GM11168 (cell line): ENCODE data around the gene NSG1.

Source experiments
- in situ Hi-C: fragments of 300-500 bp; cut with MboI; formaldehyde crosslinking; loops from one replicate; pipeline ENCODE4 v1.12.0; 2022; ENCODE audit warnings: low sequenced_read_pairs; ENCODE audit not compliant: unreplicated experiment

Gene NSG1

DNA sequence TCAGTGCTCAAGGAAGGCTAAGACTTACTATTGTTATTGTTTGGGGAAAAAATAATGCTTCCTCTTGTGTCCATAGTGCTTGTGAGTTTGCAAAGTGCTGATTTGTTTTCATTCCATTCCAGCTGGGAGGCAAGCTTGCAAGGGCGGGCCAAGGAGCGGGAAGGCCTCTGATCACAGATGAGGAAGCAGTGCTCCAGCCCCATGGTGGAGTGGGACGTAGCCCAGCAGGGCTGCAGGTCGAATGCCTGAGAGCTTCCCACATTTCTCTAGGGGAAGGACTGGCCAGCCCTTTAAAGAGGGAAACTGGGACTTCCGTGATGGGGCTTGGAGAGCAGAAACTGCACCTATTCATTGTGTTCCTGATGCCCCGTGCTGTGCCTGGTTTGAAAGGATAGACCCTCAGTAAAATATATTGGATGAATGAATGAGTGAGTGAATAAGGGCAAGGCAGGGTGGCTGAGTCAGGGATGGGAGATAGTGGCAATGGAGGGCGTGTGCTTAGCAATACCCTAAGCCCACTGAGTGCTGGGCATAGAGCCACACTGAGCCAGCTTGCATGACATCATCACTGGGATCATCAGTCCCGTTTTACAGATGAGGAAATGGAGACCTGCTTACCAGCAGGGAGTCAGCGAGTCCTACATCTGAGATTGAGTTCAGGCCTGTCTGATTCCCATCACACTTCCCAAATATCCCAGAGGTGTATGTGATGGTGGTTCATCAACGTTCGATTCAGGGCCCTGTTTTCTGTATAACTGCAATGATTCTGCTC is 17.9 kb upstream of the NSG1 start:
- in situ Hi-C loops = no loop called here

- in situ Hi-C loops = no loop called here
These were observed 12.4 kb upstream of the NSG1 start for GRCh38 chr4:4374388-4375098.

DNA sequence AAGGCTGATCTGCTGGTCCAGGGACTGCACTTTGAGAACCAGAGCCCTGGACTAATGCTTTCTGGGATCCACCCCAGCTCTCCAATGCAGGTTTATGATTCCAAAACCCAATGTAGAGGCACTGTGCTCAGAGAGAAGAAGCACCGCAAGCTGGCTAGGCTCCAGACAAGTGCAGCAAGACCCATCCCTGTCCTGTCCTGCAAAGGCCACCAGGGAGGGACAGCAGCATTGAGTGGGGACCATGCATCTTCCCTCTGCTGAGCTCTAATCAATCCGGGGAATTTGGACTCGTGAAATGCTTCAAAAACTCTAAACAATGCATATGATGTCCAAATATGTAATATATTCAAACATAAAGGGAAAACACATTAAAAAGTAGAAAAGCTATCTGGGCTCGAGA is 10.8 kb upstream of the NSG1 start:
- in situ Hi-C loops = no loop called here

DNA sequence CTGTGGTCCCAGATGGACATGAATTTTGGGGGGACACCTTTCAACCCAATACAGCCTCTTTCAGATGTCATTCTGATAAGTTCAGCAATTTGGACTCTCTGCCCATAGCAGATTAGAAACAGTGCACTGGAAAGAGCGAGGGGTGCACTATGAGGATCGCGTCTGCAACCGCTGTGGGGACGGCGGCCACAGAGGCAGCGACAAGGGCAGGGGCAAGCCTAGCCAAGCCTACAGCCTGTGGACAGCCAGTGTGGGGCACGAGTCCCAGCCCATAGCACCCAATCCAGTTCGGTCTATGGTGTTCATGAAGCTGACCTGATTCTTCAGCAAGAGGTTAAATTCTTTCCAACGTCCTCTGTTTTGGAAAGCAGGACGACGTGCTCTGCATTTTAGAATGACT is 9.7 kb upstream of the NSG1 start:
- in situ Hi-C loops = no loop called here

- in situ Hi-C loops = no loop called here
These were observed 9.0 kb upstream of the NSG1 start for GRCh38 chr4:4377732-4378460.

DNA sequence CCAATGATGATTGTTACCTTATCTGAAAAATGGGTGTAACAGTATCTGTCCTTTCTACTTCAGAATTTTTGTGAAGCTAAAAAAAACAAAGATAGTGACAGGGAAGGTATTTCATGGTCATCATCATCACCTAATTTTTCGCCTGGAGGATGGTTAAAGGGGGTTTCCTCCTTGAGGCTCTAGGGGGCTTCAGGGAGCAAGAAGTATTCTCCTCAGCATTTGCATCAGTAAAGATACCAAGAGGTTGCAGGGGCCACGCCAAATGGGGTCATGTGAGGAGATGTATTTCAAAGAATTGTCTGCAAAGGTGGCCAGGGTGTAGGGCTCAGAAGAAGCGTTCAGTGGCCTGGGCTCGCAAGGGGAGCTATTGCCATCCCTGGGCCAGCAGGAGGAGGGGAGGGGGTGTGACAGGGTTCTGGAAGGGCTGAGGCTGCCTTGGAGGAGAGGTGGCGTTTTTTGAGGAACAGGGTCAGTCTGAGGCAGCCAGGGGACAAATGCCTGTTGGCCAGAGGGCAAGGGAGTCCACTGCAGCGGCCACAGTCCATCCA is 7.3 kb upstream of the NSG1 start:
- in situ Hi-C loops = no loop called here

- in situ Hi-C loops = no loop called here
These were observed 3.8 kb upstream of the NSG1 start for GRCh38 chr4:4383085-4383484.

- in situ Hi-C loops = no loop called here
These were observed 2.1 kb upstream of the NSG1 start for GRCh38 chr4:4384837-4385236.

DNA sequence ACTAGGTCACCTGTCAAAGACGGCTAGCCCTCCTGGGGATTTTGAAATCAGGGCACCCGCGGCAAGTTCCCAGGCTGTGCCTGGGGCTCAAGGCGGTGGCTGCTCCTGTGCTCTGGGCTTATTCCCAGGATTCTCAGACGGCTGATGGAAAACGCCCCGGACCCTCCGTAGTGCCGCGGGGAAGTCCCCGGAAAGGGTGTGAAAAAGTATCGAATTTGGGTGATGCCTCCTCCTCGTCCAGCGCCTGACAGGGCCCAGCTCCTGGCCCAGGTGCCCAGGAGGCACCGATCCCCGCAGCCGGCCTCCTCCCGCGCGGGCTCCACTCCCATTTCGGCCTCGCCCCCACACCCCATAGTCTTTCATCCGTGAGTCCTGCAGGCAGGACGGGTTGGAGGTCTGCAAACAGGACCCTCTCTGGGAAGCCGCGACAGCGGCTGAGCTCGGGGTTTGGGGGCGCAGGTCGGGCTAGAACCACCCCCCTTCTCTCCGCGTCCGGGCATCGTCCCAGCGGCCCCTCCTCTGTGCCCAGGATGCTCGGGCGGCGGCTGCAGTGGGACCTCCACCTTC is 1.1 kb upstream of the NSG1 start:
- in situ Hi-C loops = no loop called here

DNA sequence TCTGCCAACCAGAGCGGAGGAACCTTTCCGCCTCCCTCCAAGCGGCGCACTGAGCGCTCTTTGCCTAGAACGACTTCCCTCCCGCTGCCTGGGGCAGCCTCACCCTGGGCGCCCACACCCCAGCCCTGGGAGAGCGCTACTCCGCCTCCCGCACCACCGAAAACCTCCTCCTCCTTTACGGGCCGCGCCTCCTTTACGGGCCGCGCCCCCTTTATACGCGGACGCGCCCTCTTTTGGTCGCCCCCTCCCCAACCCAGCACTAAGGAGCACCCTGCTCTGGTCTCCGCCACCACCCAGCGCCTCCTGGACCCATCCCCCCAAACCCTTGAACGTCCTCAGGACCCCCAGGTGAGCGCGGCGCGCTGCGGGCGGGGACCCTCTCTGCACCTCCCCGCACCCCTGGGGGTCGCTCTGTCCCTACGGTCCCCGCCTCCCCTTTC is 586 bp upstream of the NSG1 start:
- in situ Hi-C loops = no loop called here

DNA sequence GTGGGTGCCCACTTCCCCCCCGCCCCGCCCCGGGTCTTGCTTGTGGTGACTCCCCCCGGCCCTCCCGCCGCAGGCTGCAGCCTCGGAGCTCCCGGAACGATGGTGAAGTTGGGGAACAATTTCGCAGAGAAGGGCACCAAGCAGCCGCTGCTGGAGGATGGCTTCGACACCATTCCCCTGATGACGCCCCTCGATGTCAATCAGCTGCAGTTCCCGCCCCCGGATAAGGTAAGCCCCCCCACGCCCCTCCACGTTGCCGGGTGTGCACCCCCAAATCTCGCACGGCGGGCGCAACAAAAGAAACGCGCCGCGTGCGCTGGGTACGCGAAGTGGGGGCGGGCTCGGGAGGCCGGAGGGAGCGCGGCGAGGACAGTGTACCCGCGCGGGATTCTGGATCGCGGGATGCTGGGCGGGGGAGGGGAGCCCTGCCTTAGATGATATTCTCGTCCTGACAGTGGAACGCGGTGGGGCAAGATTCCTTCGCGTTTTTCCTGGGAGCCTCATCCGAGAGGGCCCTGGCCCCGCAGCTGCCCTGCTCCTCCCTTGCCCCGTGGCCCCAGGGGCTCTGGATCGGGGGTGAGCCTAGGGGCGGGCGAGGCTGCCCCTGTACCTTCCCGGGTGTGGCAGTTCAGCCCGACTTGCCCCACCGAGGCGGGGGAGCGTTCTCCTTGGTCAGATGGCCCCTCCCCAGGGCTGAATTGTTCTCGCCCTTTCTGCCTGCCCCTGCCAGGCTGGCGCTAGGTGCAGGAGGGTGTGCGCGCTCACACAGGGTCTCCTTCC is 819 bp downstream of the NSG1 start:
- in situ Hi-C loops = no loop called here

- in situ Hi-C loops = no loop called here
These were observed 1.4 kb downstream of the NSG1 start for GRCh38 chr4:4388311-4388790.

DNA sequence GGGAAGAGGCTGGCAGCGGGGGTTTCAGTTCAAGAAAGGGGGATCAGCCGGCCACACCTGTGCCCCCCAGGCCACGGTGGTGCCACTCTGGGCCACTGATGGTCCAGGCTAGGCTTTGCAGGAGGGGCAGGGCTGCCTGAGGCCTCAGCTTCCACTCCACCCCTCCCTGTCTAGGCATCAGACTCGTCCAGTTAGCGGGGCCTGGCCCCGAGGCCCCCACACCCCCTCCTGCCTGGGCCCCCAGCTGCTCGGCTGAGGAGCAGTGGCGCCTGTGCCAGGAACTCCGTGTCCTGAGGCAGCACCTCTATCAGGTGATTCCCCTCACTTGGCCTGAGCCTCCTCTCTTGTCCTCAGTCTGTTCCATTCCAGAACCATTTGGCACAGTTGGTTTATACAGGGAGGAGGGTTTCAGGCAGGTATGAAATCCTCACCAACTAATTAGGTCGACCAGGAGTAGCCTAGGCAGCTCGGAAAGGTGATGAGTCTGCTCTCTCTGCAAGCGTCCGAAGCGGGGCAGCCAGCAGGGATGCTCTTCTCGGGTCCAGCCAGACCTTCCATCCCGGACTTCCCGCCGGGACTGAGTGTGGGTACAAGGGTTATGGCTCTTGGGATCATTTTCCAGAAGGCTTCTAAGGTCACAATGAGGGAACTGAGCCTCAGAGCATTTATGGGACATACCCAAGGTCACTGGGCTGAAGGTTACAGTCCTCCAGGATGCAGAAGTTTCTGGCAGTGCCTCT is 2.1 kb downstream of the NSG1 start:
- in situ Hi-C loops = no loop called here

GRCh38 chr4:4390046-4390445 is 3.1 kb downstream of the NSG1 start:
- in situ Hi-C loops = no loop called here

GRCh38 chr4:4390515-4391240 is 3.8 kb downstream of the NSG1 start:
- in situ Hi-C loops = no loop called here

DNA sequence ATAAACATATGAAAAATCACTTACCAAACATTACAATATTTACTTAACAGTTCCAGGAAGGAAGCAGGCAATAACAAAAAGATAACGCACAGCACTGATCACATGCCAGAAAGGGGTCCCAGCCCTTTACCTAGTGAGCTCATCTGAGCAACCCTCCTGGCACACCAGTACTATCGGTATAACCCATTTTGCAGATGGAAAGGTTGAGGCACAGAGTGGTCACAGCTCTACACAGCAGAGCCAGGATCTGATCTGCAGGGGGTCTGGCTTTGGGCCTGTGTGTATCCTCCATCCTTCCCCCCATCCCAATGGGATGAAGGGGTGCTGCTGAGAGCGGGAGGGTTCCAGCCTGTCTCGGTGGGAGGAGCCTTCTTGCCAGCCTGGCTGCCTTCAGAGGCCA is 5.0 kb downstream of the NSG1 start:
- in situ Hi-C loops = no loop called here

DNA sequence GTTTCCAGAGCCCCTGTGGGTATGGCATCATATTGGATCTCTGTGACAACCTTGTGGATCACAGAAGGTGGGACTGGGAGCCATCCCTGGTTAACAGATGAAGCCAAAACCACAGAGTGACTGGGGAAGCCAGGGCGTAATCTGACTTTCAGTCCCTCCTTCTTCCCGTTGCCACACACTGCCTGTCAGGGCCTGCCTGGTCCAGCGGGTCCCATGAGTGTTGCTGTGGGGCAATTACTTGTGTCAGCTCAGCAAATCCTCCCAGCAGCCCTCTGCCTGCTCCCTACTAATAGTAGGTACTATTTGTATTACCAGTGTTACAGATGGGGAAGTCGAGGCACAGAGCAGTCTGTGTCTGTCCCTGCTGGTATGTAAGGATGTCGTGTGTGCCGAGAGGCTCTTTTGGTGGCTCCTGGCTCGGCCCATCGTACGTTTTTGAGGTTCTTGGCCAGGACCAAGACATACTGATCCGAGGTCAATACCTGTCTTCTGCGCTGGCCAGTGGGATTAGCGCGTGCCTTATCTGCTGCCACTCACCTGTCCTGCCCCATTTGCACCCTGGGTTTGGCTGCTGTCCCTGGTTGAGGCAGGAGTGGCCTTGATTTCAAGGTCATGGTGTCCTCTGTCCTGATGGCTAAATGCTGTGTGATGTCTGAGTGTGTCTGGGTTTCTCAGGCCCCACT is 5.7 kb downstream of the NSG1 start:
- in situ Hi-C loops = no loop called here

DNA sequence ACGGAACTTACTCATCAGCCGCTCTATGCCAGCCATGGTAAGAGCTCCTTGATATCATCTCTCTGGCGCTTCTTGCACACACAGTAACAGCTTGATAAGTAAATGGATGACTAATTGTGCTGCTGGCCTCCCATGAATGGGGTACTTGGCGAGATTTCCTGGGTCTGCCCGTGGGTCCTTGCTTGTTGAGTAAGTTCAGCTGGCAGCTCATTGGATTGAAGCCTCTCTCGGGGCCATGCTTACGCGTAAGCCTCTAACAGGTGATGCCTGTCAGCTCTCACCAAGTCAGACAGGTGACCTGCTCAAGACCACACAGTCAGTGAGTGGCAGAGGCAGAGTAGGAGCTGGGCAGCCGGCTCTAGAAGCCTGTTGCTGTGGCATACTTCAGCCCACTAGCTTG is 7.7 kb downstream of the NSG1 start:
- in situ Hi-C loops = no loop called here
